Stimulated activated CD4-positive, alpha-beta T cell treated with anti-CD3 and anti-CD28 coated beads, TNF-alpha, amount 100 ng/mL, for 4 hours (primary cell): ENCODE results near the gene GAP43.
"Not testable (repeated sequence)": the region's sequence is repeated elsewhere in the genome, so short reads cannot be mapped to it uniquely, and the experiment has no call there.

Experiments
- DNase-seq, 3 experiments: peaks; one replicate each; pipeline ENCODE4 v3.0.0-alpha.2; 2020; ENCODE audit warnings: low read depth in 3 of 3

The GAP43 gene

DNA sequence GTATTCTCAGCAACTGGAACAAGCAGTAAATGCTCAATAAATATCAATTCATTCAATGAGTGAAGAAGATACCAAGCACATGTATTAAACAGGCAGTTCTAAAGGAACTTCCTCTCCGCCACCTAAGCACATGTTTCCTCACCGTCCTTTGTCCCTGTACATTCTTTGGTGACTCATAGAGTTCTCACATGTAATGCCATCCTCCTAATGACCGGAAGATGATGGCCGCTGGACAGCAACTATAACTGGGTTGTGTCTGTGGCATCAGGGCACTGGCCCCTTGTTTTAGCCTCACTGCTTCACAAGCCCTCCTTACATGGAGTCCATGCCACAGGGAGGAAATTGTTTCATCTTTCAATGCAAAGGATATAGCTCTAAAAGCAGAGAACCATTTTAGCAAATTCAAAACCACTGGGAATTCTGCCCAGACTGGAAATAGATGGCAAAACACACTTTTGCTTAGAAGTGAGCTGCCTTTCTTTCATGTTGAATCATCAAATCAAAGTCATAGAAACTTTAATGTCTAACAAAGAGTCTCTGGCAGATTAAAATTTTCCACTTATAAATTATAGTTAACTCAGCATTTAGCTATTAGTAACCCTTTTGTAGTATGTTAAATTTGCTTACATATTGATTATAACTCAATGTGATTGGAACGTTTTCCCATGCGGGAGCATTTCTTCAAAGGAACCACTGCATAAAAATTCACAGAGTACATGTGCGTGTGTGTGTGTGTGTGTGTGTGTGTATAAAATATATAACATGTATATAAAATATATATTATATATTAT lies 74.1 kb downstream of the GAP43 start:
- DNase-seq = no peak

DNA sequence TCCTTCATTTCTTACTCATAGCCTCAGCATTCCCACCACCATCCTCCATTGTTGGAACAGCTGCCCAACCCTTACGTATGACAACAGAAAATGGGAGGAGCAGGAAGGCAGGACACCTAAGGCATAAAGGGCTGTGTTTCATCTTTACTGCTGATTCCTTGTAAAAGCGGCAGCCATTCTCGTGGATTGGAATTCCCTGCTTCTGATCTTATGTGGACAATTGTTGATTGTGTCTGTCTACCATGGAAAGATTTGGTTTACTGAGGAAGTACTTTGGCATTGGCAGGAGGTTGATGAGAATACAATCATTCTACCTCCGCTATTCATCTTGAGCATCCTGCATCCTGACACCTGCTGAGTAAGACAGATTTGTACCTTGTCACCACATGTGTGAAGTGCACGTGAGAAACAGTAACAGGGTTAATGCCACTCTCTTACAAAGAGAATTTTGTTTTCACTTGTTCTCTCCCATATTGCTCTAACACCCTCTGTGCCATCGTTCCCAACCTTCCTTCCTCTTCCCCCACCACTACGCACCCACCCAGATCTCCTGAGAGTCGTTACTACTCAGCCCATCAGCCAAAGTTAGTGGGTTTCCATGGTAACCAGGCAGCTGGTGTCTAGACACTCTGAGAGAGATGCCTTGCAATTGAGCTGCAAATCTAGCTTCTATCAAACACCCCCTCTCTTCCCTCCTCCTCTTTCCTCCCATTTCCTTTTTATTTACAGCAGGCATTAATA lies 75.7 kb downstream of the GAP43 start:
- no peak for DNase-seq

DNA sequence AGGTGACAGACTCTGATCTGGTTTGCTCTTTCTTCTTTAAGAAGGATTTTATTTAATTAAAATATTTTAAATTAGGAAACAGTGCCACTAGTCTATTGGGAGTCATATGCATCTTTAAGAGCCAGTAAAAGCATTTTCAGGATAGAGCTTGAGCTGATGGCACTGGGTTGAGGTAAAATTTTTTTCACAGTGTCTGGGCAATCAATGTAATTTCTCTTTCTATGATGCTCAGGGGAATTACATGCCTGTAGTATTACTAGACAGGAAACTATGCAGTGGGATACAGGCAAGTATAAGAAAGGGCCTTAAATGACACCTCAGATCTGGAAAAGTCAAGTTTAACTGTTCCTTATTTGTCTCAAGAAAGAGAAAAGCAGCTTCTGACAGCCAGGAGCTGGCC lies 76.4 kb downstream of the GAP43 start:
- no peak for DNase-seq

DNA sequence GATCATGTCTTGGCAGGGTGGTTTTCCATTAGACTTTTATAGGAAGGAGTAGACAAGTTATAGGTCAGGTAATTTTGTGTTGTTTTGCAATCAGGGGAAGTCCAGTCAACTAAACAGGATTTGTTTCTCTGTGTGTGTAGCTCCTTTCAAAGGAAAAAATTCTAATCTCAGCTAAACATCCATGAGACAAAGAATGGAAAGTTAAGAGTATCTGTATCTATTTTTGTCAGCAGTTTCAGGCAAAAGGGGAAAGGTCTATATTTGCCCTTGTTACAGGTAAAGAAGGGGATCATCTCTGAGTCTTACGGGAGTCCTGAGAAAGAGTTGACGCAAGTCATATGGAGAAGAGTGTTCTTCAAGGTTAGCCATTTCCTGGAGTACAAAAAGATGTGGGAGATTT lies 79.3 kb downstream of the GAP43 start:
- DNase-seq = no peak

DNA sequence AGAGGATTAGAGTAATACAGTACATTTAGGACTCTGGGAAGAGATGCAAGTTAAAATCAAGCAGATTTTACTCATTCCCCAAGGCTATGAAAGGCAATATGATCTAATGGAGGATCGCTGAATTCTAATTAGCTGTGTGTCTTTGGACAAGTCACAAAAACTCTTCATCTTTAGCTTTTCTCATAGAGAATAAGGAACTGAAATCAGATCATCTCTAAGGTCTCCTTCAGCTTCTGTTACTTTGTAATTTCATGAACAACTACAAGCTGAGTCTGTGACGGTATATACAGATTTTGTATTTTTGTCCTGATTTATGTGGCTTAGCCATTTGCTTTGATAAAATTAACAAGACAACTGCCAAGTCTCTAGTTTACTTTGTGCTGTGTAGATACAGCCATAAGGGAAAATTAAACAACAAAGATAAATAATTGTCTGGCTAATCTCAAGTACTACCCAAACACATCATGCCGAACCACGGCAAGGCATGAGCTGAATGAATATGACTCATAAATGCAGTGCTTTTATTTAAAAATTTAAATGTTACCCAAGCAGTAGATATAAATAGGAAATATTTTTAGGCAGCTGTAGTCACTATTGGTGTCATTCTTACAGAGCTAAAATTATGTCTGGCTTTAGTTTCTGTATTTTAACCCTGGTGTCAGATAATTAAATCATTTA lies 81.5 kb downstream of the GAP43 start:
- DNase-seq = no peak

DNA sequence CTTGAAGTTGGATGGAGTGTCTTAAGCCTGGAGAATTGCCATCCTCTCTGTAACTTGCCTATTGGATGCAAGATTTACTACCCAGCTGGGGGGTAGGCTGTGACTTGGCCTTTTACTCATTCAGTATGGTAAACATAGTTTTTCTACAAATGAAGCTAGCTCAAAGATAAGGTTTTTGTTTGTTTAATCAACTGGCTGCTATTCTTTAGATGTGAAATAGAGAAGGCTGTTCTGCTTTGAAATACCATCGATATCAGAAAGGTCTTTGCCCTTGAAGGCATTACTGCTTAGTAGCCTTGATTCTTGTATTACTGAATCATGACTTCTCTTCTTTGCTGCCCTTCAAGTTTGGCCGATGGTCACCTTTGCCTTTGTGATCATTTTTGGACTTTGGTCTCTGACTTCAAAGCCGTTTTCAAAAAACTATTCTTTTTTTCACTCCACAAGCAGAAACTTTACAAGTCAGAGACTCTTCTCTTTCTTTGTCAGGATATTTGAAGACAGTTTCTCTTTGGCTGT lies 83.1 kb downstream of the GAP43 start:
- no peak for DNase-seq

DNA sequence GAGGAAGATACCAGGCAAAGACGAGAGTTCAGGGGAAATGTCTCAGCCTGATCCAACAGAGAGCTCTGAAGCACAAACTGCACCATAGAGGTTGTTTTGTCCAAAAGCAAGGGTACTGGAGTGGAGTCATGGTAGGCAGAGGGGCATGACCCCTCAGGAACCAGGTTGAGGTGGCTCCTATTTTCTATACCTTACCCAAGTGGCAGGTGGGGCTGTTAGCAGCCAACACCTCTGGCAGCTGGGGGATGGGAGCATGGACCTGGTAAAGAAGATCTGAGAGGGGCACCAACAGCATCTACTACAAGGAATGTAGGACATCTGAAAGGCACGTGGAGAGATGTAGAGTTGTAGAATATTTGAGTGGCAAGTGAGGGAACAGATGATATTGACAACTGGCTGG lies 85.2 kb downstream of the GAP43 start:
- no peak for DNase-seq

DNA sequence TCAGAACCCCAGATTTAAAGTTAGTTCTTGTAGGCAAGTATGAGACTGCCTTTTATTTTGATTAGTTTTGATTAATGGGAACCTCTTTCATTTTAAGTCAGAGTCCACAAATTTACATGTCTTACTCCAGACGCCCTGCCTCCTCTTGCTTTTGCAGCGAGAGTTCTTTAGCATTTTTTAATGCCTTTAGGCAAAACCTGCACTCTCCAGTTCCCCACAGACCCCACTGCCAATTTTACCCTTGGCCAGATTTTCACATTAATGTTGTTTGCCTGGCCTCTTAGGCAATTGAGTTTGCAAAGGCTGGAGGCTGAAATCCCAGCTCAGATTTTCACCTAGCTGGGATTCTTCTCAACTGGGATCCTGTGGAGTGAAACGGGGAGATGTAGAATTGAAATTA lies 85.8 kb downstream of the GAP43 start:
- no peak for DNase-seq

DNA sequence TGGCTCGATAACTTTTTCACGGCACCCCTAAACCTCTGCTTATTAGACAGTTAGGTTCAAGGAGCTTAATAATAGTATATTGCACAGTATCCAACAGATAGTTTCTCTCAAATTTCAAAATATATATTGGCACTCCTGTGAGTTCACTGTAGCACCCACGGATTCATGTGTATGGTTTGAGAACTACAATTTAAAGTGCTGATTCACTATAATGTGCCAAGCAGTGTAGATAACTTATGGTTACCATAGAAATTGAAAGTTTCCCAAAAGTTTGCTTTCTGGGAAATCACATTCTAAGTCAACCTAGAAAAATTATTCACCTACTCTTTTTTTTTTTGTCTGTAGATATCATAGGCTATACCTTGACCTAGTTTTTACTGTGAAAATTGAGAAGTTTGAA lies 86.6 kb downstream of the GAP43 start:
- no peak for DNase-seq

DNA sequence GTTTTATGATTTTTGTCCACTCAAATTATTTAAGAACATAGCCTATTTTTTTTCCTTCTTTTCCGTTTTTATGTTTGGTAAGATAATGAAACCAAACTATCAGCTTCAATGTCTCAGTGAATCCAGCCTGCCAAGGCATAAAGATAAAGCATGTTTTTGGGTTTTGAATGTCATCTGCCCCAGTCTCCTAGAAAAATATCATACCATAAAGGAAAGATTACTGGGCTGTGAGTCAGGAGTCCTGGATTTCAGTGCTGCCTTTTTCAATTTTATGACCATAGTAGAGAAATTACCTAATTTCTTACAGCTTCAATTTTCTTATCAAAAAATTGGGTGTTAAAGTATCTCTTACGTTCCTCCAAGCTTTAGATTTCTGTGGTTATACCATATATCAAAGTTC lies 87.5 kb downstream of the GAP43 start:
- no peak for DNase-seq

DNA sequence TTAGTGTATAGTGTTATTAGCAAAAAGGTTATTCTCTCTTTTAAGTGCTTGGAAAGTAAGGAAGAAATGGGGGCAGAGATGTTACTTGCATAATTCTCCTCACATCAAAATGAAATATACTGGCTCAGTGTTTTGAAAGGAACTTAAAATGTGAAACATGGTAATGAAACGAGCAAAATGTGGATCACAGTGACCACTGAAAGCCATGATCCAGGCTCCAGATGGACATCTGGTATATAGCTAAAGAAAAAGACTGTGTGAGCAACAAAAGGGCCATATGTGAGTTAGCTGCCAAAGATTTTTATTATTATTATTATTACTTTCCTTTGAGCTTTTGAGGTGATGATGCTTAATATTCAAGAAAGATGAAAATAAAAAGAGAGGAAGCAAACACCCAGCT lies 89.6 kb downstream of the GAP43 start:
- no peak for DNase-seq

DNA sequence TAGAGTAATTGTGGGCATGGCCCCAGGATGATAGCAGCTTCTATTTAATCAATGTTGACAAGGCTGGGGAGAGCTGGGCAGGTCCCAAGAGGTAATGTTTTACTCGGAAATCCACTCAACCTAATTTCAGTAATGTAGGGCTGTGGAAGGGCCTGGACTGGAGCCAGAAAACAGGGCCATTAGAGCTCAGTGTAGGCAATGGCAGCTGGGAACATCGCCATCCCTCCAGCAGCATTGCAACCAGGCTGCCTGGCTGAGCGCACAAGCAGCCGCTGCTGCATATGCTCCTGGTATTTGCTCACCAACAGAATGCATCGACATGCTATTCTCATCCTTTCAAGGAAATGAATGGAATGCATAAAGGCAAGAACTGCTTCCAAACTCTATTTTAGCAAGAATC lies 90.0 kb downstream of the GAP43 start:
- no peak for DNase-seq

DNA sequence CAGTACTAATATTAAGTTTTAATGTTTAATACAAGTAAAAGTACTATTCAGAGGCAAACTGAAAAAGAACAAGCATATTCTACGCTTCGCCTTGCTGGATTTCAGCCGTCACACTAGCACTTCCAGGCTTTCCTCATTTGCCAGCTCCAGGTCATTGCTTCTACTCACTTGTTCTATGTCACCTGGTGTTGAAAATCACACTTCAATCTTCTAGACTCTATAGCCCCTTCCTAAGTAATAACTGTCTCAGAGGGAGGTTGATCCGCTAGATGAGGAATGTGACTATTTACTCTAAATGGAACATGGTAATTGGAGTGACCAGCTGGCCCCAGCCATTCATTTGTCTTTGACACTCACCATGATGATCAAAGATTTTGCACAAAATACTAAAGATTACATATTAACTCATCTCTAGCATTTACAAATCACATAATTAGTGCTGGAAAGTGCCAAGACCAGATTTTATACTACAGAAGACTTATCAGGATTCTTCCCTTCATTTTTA lies 92.0 kb downstream of the GAP43 start:
- no peak for DNase-seq

DNA sequence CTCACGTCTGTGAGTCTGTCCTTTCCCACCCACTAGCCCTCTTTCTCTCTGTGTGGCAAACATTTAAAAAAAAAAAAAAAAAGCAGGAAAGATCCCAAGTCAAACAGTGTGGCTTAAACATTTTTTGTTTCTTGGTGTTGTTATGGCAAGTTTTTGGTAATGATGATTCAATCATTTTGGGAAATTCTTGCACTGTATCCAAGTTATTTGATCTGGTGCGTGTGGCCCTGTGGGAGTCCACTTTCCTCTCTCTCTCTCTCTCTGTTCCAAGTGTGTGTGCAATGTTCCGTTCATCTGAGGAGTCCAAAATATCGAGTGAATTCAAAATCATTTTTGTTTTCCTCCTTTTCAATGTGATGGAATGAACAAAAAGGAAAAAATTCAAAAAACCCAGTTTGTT lies 97.7 kb downstream of the GAP43 start:
- DNase-seq = no peak

DNA sequence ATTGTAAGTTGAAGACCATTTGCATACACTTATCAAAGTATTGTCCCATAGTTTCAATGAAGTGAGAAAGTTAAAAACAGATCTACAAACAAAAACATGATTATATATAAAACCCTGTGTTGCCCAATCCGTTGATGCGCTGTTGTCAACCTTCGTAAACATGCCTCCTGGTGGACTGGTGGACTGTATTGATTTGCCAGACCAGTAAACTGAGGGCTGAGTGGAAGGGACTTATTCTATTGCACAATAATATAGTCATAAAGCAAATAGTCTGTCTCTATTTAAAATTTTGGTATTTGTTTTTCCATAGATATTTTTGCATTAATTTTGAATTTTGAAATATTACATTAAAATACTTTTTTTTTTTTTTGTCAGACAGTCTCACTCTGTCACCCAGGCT lies 102.5 kb downstream of the GAP43 start:
- no peak for DNase-seq

DNA sequence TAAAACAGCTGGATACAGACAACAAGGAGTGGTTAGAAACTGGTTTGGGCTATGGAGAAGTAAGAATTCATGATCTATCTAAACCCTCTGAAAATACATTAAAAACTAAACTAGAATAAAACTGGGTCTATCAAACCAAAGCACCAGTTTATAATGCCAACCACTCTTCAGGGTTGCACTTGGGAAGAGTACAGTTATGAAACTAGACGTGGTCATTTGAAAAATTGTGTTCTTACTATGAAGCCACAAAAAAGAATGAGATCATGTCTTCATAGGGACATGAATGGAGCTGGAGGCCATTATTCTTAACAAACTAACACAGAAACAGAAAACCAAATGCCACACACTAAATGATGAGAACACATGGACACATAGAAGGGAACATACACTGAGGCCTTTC lies 103.8 kb downstream of the GAP43 start:
- no peak for DNase-seq

DNA sequence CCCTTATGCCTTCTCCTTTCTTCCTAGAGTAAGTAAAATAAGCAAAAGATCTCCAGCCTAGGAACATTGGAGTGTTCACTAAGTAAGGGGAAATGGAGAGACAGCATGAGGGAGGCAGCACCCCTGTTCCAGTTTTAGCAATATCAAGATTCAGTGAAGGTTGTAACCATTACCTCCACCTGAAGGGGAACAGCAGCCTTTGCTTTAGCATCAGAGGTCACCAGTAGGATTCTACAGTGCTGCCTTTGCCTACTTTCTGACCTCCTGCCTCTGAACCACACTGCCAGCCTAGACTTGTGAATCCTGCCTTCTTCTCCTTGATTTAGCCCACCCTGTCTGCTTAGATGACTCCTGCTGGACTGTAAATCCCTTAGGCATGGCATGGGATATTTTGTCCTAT lies 104.7 kb downstream of the GAP43 start:
- no peak for DNase-seq

DNA sequence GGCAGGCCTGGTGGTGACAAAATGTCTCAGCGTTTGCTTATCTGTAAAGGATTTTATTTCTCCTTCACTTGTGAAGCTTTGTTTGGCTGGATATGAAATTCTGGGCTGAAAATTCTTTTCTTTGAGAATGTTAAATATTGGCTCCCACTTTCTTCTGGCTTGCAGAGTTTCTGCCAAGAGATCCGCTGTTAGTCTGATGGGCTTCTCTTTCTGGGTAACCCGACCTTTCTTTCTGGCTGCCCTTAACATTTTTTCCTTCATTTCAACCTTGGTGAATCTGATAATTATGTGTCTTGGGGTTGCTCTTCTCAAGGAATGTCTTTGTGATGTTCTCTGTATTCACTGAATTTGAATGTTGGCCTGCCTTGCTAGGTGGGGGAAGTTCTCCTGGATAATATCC lies 113.0 kb downstream of the GAP43 start:
- not testable (repeated sequence) for DNase-seq

DNA sequence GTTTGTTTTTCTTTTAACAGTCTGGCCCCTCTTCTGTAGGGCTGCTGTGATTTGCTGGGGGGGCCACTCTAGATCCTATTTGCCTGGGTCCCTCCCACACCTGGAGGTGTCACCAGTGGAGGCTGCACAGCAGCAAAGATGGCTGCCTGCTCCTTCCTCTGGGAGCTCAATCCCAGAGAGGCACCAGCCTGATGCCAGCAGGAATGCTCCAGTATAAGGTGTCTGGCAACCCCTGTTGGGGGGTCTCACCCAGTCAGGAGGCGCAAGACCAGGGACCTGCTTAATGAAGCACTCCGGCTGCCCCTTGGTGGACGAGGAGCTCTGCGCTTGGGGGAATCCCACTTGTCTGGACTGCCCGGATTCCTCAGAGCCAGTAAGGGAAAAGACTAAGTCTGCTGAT lies 118.3 kb downstream of the GAP43 start:
- no peak for DNase-seq

DNA sequence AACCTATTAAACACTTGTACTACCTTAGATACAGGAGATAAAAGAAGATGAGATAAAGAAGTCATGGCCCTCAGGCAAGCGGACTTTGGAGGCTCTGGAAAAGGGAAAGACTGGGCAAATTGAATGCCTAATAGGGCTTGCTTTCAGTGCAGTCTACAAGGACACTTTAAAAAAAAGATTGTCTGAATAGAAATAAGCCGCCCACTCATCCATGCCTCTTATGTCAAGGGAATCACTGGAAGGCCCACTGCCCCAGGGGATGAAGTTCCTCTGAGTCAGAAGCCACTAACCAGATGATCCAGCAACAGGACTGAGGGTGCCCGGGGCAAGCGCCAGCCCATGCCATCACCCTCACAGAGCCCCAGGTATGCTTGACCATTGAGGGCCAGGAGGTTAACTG lies 121.2 kb downstream of the GAP43 start:
- DNase-seq = not testable (repeated sequence)

DNA sequence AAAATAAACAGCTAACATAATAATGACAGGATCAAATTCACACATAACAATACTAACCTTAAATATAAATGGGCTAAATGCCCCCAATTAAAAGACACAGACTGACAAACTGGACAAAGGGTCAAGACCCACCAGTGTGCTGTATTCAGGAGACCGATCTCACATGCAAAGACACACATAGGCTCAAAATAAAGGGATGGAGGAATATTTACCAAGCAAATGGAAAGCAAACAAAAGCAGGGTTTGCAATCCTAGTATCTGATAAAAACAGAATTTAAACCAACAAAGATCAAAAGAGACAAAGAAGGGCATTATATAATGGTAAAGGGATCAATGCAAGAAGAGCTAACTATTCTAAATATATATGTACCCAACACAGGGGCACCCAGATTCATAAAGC lies 129.7 kb downstream of the GAP43 start:
- DNase-seq = not testable (repeated sequence)

DNA sequence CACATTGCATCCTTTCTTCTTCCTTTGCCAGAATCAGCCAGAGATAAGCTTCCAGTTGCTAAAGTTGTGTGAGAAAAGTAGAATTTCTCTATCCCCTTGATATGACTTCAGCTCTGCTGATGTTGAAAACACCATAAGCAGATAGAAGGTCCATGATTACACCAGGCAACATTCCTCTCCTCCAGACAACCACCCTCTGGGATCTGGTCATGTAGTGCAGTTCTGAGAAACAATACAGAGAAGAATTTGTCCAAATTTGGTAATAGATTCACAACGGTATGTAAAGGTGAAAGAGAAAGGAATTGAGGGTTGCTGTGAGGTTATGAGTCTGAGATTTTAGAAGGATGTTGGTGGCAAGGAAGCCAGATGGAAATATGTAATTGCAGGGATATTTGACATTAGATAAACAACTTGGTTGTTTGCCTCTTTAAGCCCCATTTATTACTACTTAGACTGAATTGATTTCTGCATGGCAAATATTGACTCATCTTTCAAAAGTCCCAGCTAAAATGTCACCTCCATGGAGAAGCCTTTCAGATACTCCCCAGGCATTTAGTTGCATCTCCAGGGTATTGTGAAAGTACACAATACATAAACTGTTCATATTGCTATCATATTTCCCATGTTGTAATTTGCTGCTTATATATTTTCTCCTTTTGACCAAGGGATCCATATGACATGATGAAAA lies 134.9 kb downstream of the GAP43 start:
- DNase-seq = no peak
